EH (cell line): ENCODE measurements around the gene NDUFB10.
"Not testable (repeated sequence)": the region's sequence is repeated elsewhere in the genome, so short reads cannot be mapped to it uniquely, and the experiment has no call there.

Source experiments
- DNase-seq: peaks from one replicate; pipeline ENCODE4 v3.0.0-alpha.2; 2015; ENCODE audit warnings: low read depth

Gene NDUFB10

GRCh38 chr16:1946495-1947368 lies 12.6 kb upstream of the NDUFB10 start:
- no peak for DNase-seq

DNA sequence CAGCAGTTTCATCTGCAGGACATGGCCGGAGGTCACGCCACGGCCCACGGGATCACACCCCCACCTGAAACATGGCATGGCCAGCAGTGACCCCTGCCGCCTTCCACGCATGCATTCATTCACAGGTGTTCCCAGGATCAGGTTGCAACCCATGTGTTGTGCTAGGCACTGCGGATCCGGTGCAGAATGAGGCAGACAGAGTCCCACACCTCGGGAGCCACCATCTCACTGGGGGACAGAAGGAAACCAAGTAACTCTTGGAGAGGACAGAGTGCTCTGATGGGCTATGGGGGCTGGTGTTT lies 12.0 kb upstream of the NDUFB10 start:
- DNase-seq = no peak

DNA sequence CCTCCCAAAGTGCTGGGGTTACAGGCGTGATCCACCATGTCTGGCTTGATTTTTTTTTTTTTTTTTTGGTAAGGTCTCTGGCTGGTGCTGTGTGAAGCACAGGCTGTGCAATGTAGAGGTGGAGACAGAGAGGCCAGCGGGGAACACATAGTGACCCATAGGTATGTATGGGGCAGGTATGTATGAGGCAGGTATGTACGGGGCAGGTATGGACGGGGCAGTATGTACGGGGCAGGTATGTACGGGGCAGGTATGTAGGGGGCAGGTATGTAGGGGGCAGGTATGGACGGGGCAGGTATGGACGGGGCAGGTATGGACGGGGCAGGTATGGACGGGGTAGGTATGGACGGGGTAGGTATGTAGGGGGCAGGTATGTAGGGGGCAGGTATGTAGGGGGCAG lies 9.8 kb upstream of the NDUFB10 start:
- no peak for DNase-seq

- no peak for DNase-seq
Observed at GRCh38 chr16:1950047-1950446, 9.3 kb upstream of the NDUFB10 start.

DNA sequence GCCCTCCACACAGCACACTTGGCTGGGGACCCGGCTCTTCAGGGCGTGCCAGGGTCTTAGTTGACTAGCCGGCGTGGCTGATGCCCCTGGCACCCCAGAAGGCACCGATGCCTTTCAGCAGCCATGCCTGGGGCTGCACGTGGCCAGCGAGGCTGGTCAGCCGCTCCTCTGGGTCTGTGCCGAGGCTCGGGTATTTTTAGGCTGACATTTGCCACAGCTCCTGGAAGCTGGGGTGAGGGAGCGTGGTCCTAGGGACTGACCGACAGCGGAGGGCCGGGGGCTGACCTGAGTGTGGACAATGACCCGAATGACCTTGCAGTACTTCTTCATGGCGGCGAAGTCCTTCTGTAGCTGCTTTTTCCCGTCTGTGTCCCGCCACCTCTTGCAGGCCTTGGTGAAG lies 8.8 kb upstream of the NDUFB10 start:
- DNase-seq = no peak

- no peak for DNase-seq
Observed at GRCh38 chr16:1953734-1954133, 5.6 kb upstream of the NDUFB10 start.

GRCh38 chr16:1957434-1958142 lies 1.8 kb upstream of the NDUFB10 start:
- not testable (repeated sequence) for DNase-seq

GRCh38 chr16:1958143-1958491 lies 1.2 kb upstream of the NDUFB10 start:
- not testable (repeated sequence) for DNase-seq

DNA sequence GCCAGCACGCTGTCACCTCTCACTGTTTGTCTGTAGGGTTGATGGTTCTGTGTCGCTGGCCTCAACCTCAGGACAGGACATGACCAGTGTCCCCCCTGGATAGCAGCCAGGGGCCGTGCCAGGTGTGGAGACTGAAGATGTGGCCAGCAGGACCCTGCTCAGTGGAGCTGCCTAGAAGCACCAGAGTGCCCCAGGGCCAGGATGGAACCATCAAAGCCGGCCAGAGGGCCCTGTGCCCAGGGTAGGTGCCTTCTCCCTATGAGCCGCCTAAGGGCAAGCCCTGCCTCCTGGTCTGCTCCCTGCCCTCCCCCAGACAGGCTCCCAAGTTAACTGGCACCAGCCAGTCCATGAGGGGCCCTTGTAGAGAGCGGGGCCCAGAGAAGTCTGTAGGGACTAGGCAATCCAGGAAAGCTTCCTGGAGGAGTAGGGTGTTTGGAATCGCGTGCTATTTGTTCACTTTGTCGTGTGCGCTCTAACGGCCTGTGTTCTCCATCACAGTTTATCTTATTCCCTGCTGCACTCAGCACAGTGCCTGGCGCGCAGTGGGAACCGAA lies 546 bp upstream of the NDUFB10 start:
- DNase-seq = no peak

- DNase-seq = peak; percentile 42
Observed at GRCh38 chr16:1960665-1961630, 1.6 kb downstream of the NDUFB10 start.

DNA sequence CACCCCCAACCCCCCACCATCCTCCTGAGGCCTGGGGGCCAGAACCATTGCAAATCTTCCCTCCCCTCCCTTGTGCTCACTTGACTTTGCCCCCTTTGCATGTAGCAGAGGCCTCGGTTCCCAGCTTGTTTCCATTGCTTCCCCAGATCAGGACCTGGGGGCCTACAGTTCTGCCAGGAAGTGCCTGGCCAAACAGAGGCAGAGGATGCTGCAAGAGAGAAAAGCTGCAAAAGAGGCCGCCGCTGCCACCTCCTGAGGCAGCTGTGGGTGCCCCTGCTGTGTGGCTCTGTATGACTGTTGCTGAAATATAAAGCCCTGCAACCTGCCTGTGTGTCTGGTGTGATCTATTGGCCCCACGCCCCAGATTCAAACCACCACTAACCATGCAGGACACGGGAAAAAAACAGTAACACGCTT lies 2.3 kb downstream of the NDUFB10 start:
- no peak for DNase-seq

DNA sequence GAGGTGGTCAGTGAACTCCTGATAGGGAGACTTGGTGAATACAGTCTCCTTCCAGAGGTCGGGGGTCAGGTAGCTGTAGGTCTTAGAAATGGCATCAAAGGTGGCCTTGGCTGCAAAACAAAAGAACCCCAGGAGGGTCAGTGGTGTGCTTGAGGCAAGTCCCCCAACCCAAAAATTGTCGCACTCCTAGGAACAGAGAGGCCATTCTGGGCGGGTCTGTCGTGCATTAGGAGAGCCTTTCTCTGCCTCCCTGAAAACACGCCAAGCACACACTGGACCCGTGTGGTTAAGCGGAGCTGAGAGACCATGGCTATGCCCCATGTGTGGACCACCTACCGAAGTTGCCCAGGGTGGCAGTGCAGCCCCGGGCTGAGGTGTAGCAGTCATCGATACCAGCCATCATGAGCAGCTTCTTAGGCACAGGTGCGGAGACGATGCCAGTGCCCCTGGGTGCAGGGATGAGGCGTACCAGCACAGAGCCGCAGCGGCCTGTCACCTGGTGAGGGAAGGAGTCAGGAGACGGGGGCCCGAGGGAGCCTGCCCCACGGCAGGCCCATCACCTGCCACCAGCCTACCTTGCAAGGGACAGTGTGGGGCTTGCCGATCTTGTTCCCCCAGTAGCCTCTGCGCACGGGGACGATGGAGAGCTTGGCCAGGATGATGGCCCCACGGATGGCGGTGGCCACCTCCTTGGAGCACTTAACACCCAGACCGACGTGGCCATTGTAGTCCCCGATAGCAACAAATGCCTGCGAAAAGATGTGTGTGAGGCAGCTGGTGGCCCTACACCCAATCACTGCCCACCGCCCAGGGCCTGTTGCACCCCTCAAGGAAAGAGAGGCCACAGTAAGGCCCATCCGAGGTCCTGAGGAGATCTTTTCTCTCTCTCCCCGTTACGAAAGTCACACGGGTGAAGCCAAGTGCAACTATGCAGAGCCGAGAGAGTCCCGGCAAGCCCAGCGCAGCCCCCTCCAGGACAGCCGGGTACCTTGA lies 3.1 kb downstream of the NDUFB10 start:
- DNase-seq = not testable (repeated sequence)

- peak; percentile 48 for DNase-seq
Observed at GRCh38 chr16:1963806-1964505, 4.6 kb downstream of the NDUFB10 start.

DNA sequence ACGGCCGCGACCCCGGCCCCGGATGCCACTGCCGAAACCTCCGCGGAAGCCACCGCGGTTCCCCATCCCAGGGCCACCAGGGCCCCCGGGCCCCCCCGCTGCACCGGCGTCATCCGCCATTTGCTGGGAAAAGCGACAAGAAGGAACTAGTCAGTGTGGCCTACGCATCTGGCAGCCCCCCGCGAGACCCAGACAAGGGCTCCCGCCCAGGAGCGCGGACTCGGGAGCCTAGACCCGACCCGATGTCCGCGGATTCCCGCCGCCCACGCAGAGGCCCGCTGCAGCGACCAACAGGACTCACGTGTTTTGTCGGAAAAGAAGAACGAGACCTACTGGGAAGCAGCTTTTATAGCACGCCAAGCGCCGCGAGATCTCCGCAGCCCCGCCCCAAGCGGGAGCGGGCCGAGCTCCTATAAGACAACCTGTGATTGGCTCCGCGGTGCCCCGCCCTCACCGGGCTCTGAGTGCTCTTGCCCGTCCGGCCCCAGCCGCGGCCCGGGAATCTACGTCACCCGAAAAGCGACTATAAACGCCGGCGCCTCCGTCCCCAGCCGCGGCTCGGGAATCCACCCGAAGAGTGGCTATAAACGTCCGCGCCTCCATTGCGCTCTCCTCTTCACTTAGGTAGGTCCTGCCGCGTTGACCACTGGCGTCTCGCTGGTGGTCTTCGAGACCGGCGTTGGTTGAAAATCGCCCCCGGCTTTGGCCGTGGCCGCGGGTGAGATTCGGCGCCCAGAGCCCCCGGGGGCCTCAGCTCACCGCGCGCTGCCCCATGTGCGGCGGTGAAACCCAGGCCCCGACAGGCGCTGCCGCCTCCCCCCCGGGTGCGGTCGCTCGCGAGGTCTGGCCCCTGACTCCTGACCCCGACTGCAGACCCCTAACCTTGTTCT lies 5.4 kb downstream of the NDUFB10 start, which contains the start of gene RPS2:
Gene RPS2, minus strand, starts transcription at position 321 of the 890 bp plus-strand sequence. Its CDS starts 201 bp downstream, at position 120.
- peak; percentile 99 for DNase-seq

DNA sequence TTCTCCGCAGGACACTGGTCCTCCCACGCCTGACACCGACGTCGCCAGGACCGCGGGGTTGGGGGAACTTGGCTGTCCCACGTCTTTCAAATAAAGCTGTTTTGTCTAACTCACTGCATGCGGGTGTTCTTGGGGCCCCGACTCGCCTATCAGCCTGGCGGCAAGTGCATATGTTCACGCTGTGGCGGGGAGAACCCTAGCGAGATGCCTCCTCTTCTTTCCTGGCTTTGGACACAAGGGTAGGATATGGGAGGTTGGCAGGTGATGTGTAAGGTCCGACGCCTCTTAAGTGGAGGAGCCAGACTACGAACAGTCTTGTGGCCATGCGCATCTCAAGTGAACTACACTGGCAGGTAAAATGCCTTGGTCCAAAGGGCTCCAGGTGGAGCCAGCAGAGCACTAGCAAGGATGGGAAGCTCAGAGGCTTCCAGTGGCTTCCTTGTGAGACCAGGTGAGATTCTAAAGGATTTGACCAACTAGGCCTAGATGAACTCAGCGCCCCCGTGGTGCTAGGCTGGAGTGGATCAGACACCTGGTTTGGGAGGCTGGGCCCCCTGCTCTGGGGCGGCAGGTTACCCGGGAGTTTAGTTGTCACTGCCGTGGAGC lies 6.2 kb downstream of the NDUFB10 start:
- DNase-seq = no peak

GRCh38 chr16:1966460-1966859 lies 7.1 kb downstream of the NDUFB10 start, which contains the start of gene RNF151:
TSS of gene RNF151 (plus strand) at chr16:1966856. CDS start at chr16:1966882, 26 bp downstream.
- no peak for DNase-seq

- no peak for DNase-seq
Observed at GRCh38 chr16:1968146-1968953, 9.0 kb downstream of the NDUFB10 start.
